Right lobe of liver (tissue), 6 donors: ENCODE data around the gene C2CD2L. TPM values are rescaled to one million over a fixed set of nuclear protein-coding genes. Genes with fewer than 3 reads are reported as not detected.
A peak's percentile ranks its signal among the peaks of the same experiment; 100 is the strongest.

Experiments
- ATAC-seq, 4 donors: fragments of 200-7000 bp; cut with Tn5 transposase; one replicate each; pipeline ENCODE4 v1.9.1; 2020; ENCODE audit warnings: mild to moderate bottlenecking in 4 of 4, moderate library complexity in 4 of 4
- DNase-seq, 3 donors: peaks; one replicate each; pipeline ENCODE4 v3.0.0-alpha.2; 2020
- H3K27ac ChIP-seq, 3 donors: fragments of 200-600 bp; one replicate each; pipeline ENCODE4 v1.8.0; 2022
- H3K27me3 ChIP-seq, 2 donors: fragments of 200-600 bp; one replicate each; pipeline ENCODE4 v1.8.0; 2022
- H3K36me3 ChIP-seq, 4 donors: fragments of 200-600 bp; sonication (generic) in 1 of 4; one replicate each; pipeline versions ENCODE4 v1.5.1 to v1.8.0; 2017 to 2022; ENCODE audit warnings: control low read depth in 1 of 4
- H3K4me1 ChIP-seq, 4 donors: fragments of 200-600 bp; sonication (generic) in 1 of 4; one replicate each; pipeline versions ENCODE4 v1.5.1 to v1.8.0; 2017 to 2022; ENCODE audit warnings: control low read depth in 1 of 4
- H3K4me3 ChIP-seq, 3 donors: fragments of 200-600 bp; one replicate each; pipeline ENCODE4 v1.8.0; 2022
- H3K9me3 ChIP-seq, 4 donors: fragments of 200-600 bp; sonication (generic) in 1 of 4; one replicate each; pipeline versions ENCODE4 v1.5.1 to v1.8.0; 2017 to 2022; ENCODE audit warnings: control low read depth in 1 of 4
- POLR2A ChIP-seq: fragments of 450-650 bp; IDR thresholded peaks from one replicate; pipeline ENCODE4 v1.6.1; 2017; ENCODE audit warnings: antibody characterized with exemption, mild to moderate bottlenecking
- WGBS: methylation state at CpG from one replicate; pipeline ENCODE4 v1.1.6; 2018; ENCODE audit warnings: low coverage, low lambda C conversion rate; ENCODE audit not compliant: insufficient coverage; ENCODE audit errors: missing lambda C conversion rate; 5-methylcytosine and 5-hydroxymethylcytosine counted together
- intact Hi-C, 2 donors: fragments of 100-400 bp; cut with DNase I; formaldehyde crosslinking; loops; one replicate each; pipeline versions ENCODE4 v1.11.2 to v1.14.1; 2022
- total RNA-seq, 6 experiments: library from RNA; depleted of rRNA in 2 of 6; stranded (reverse); fragments of >200 nt in 2 of 6; fragmentation: NEBNext Ultra II Directional in 3 of 6; extraction: Animal tissue kit (Norgen Biotek cat#: 25700) in 3 of 6; gene quantifications; one replicate each; pipeline versions ENCODE4 v1.1.0 to v1.2.4, GENCODE V29; 2016 to 2023
- TF ChIP-seq, protein P1 (sequence below), 4 donors: fragments of 200-600 bp in 3 of 4; fragments of 450-650 bp in 1 of 4; IDR thresholded peaks; one replicate each; pipeline versions ENCODE4 v1.5.1 to v1.8.0; 2016 to 2022; ENCODE audit warnings: antibody characterized with exemption in 4 of 4, mild to moderate bottlenecking in 2 of 4
- donor health status: DM: no; HTN: yes; CAD: no.
- donor health status: DM: no; HTN: no; CAD: no.
- donor health status: DM: no; HTN: no; CAD: no.
- donor health status: DM: no; HTN: yes; CAD: no.
- donor health status: DM: no; HTN: yes; CAD: no.

The C2CD2L gene
- total RNA-seq, 6 experiments from 2014 or later = 5.4 to 9.7 (median 6.5) TPM

DNA sequence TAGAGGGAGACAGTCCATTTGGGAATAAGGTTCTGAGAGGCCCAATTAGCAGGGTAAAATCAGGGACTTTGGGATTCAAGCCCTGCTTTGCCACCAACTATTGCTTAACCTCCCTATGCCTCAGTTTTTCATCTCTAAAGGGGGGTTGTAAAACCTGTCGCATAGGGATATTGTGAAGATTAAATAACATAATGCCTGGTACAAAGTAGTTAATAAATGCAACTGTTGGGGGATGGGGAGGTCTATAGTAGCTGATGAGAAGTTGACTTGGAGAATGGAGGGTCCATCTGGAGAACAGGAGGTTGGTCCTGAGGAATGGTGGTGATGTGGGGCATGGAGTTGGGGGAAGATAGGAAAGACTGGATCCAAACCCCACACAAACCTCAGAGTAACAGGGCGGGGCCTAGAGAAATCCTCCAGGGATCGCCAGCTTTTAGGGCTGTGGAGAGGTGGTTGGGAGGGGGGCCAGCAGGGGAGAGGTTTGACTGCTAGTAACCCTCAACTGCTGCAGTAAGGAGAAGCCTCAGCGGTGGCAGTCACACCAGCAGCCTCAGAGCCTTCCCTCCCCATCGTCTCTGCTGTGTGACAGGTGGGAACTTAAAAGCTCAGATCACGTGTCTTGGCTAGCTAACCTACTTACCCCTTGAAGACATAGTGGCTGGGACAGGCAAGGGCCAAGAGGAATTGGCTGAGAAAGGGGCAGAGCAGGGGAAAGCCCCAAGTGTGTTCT lies 40.6 kb downstream of the C2CD2L start:
- no peak for DNase-seq
- peaks cover 0 to 8% (median 0%) of the 10 kb centered on the region in 4 donors for H3K4me1 ChIP-seq
- intact Hi-C loops = no loop called here
- WGBS = 57% methylated on average over 2 of the region's 6 CpGs
- H3K4me3 ChIP-seq = no peak overlapping the region
- no peak for ATAC-seq
- TF ChIP-seq POLR2A = no peak
- TF ChIP-seq, protein P1, sequence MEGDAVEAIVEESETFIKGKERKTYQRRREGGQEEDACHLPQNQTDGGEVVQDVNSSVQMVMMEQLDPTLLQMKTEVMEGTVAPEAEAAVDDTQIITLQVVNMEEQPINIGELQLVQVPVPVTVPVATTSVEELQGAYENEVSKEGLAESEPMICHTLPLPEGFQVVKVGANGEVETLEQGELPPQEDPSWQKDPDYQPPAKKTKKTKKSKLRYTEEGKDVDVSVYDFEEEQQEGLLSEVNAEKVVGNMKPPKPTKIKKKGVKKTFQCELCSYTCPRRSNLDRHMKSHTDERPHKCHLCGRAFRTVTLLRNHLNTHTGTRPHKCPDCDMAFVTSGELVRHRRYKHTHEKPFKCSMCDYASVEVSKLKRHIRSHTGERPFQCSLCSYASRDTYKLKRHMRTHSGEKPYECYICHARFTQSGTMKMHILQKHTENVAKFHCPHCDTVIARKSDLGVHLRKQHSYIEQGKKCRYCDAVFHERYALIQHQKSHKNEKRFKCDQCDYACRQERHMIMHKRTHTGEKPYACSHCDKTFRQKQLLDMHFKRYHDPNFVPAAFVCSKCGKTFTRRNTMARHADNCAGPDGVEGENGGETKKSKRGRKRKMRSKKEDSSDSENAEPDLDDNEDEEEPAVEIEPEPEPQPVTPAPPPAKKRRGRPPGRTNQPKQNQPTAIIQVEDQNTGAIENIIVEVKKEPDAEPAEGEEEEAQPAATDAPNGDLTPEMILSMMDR (IDR thresholded peaks at IDR 0.05) = no peak
- H3K9me3 ChIP-seq = no peaks in the 10 kb centered on the region
- H3K36me3 ChIP-seq = no peaks in the 10 kb centered on the region
- H3K27me3 ChIP-seq = peaks cover 0 to 4% of the 10 kb centered on the region in 2 donors
- H3K27ac ChIP-seq = no peak overlapping the region

DNA sequence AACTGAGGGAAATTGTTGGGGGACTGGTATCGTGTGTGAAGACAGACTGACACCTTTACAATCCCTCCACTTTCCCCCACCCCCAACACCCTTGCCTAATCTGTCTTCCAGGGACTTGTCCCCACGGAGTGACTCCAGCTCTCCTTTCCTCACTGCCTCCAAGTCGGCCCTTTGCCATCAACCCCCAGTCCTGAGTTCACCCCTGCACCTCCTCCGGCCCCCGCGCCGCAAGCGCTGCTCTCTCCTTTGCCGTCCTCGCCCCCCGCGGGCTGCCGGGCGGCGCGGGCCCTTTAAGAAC lies 41.5 kb downstream of the C2CD2L start:
- ATAC-seq (no peak), DNase-seq (no peak)
- Histone ChIP-seq H3K27ac (no peak overlapping the region), H3K36me3 (no peaks in the 10 kb centered on the region), H3K9me3 (no peaks in the 10 kb centered on the region), H3K4me1 (peaks cover 0 to 8% (median 0%) of the 10 kb centered on the region in 4 donors), H3K4me3 (peak overlapping the region; percentile 53 to 64 (median 55)), H3K27me3 (peaks cover 0 to 4% of the 10 kb centered on the region in 2 donors)
- TF ChIP-seq POLR2A = no peak
- TF ChIP-seq, protein P1 (IDR thresholded peaks at IDR 0.05) = no peak
- WGBS = 3% methylated on average over 10 of the region's 16 CpGs
- intact Hi-C loops = no loop called here

GRCh38 chr11:119149018-119149785 lies 42.1 kb downstream of the C2CD2L start, which contains the start of gene ABCG4:
Gene ABCG4 (plus strand): TSS chr11:119149052. CDS start chr11:119149966, 914 bp downstream.
- WGBS = 5% methylated on average over 10 of the region's 73 CpGs
- DNase-seq (no peak), ATAC-seq (peak; percentile 49 to 66 (median 59))
- Histone ChIP-seq H3K27ac (no peak within 1 kb of the TSS), H3K4me3 (peak within 1 kb of the TSS; percentile 53 to 64 (median 55)), H3K36me3 (no peaks in the 10 kb centered on the region), H3K9me3 (no peaks in the 10 kb centered on the region), H3K4me1 (peaks cover 0 to 8% (median 0%) of the 10 kb centered on the region in 4 donors), H3K27me3 (peaks cover 0 to 4% of the 10 kb centered on the region in 2 donors)
- intact Hi-C loops = no loop called here
- TF ChIP-seq, protein P1 (IDR thresholded peaks at IDR 0.05) = no peak

DNA sequence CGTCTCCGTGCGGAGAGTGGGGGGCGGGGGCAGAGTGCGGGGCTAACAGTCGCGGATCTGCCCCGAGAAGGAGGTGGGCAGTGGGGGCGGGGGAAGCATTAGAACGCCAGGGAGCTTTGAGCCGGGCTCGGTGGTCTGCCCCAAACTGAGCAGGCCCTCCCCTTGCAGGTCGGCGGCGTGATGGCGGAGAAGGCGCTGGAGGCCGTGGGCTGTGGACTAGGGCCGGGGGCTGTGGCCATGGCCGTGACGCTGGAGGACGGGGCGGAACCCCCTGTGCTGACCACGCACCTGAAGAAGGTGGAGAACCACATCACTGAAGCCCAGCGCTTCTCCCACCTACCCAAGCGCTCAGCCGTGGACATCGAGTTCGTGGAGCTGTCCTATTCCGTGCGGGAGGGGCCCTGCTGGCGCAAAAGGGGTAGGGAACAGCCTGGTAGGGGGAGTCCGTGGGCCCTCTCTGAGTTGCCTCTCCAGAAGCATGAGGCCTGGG lies 42.7 kb downstream of the C2CD2L start:
- H3K36me3 ChIP-seq = no peaks in the 10 kb centered on the region
- TF ChIP-seq, protein P1 (IDR thresholded peaks at IDR 0.05) = no peak
- no peak for TF ChIP-seq POLR2A
- no peaks in the 10 kb centered on the region for H3K9me3 ChIP-seq
- 19% methylated on average over 12 of the region's 33 CpGs for WGBS
- H3K4me1 ChIP-seq = peaks cover 0 to 8% (median 0%) of the 10 kb centered on the region in 4 donors
- DNase-seq = no peak
- ATAC-seq = no peak
- peaks cover 0 to 4% of the 10 kb centered on the region in 2 donors for H3K27me3 ChIP-seq
- H3K4me3 ChIP-seq = peak overlapping the region in 1 of 3 donors; percentile 55
- no peak overlapping the region for H3K27ac ChIP-seq
- intact Hi-C loops = loop anchor here in 1 of 2 donors (10.0 kb wide), 1 partner anchor 55 kb away; the partner anchor contains the start of gene CBL
